SK-MEL-5 (cell line): ENCODE results near the gene BRD1. TPM values are rescaled to one million over a fixed set of nuclear protein-coding genes. Genes with fewer than 3 reads are reported as not detected.
"Not testable (repeated sequence)": the region's sequence is repeated elsewhere in the genome, so short reads cannot be mapped to it uniquely, and the experiment has no call there.

Source experiments
- DNase-seq: peaks from one replicate; pipeline ENCODE4 v3.0.0-alpha.2; 2016; ENCODE audit warnings: low read depth, low spot score
- in situ Hi-C: cut with HindIII; loops from 2 replicates; pipeline ENCODE4 v1.10.0; 2016; ENCODE audit warnings: low sequenced_read_pairs, high pct_unique_total_duplicates, low pct_unique_long_range_greater_than_20kb
- total RNA-seq: library from RNA; depleted of rRNA; stranded (reverse); fragments of >200 nt; shearing (Covaris generic); gene quantifications from 2 replicates; pipeline ENCODE4 v1.2.3, GENCODE V29; 2014

BRD1 gene
- total RNA-seq, 1 experiment from 2014 or later: 16.2 TPM

DNA sequence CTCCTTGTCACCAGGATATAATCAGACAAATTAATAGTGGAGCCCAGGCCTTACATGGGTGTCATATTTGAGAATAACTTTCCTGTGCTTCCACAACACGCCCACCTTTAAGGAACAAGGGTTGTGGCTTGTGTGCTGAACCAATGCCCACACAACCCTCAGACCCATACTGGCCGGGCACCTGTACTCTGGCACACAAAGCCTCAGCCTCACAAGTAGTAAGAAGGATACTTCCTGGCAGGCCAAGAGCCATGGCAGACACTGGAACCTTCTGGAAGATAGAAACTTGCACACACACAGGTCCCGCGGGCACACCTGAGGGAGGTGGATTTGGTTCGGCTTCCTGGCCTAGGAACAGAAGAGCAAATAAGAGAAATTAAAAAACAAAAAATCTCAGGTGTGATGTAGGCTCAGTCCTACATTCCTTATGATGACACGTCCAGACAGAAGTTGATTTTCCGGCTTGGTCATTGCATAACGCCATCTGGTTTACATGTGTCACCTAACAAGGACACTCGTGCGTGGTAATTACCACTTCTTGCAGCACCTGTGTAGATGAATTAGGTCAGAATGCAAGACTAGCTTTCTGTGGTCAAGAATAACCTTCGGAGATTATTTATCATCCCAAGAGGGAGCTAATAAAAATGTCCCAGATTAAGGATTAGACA, 5.8 kb upstream of the BRD1 start:
- DNase-seq: no peak
- in situ Hi-C loops: no loop called here

DNA sequence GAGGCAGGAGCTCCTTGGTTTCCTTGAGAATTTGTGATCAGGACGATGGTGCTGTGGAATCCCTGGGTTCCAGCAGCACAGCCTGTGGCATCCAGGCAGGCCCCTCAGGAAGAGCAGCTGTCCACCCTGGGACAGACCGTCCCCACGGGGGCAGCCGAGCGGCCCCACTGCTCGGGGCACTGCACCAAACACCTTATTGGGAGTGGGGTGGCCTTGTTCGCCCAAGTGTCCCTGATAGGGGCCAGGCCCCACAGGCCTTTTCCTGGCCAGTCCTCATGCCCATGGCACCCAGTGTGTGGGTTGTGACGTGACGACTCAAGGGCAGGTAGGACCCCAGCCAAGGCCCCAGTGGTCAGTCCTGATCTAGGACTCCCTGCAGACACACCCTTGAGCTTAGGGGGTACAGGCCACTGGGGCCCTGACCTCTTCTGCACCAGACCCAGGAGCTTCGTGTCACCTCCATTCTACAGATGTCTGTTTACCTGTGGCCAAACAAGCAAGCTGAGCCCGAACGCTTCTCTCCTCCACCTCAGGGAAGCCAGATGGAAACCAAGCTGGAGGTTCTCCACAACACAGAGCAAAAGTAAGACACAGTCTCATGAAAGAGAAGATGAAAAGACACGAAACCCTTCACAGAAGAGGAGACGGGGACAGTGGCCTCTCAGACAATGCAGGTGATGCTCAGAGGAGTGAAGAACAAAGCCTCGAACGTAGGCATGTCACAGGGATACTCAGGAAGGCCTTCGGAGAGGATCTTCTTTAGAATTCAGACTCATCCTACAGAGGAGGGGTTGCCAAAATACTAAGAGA, 1.6 kb upstream of the BRD1 start:
- no peak for DNase-seq
- in situ Hi-C loops: no loop called here

DNA sequence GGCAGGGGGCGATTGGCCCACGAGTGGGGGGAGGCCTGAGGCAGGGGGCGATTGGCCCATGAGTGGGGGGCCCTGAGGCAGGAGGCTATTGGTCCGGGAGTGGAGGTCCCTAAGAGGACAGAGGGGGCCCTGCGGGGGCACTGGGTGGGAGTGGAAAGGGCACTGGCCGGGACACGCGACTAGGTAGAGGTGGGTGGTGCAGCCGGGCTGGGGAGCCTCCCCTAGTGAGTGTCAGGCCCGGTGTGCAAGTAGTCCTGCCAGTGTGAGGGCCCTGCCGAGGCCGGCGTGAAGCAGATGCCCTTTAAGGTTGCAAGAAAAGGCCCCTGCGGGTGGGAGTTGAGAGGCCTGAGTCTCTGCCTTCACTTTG, 909 bp upstream of the BRD1 start:
- in situ Hi-C loops: no loop called here
- no peak for DNase-seq

GRCh38 chr22:49827271-49827852, 311 bp downstream of the BRD1 start:
- in situ Hi-C loops: no loop called here
- no peak for DNase-seq

DNA sequence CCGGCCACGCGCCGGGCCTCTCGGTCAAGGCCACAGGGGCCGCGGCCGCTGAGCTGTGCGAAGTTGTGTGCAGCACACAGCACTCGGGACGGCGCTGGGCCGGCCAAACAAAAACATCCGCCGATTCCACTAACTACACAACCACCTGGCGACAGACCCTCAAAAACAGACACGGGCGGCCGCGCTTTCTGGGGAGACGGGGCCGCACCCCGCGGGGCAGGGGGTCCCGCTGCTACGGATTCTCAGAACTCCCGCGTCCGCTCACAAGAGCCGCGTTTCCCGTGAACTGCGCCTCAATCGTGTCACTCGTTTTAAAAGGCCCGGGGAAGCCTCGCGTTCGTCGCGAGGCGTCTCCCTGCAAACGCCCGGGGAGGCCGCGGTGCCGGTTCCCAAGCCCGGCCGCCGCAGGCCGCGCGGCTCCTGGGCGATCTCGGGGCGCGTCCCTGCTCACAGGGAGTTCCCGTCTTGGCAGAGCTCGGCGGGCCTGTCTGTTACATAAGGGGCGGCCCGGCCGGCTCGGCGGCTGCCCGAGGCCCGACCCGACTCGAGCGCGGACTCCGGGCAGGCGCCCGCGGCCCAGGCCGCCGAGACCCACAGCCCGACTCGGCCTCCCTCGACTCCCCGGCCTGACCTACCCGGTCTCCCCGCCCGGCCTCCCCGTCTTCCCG, 936 bp downstream of the BRD1 start:
- in situ Hi-C loops: no loop called here

DNA sequence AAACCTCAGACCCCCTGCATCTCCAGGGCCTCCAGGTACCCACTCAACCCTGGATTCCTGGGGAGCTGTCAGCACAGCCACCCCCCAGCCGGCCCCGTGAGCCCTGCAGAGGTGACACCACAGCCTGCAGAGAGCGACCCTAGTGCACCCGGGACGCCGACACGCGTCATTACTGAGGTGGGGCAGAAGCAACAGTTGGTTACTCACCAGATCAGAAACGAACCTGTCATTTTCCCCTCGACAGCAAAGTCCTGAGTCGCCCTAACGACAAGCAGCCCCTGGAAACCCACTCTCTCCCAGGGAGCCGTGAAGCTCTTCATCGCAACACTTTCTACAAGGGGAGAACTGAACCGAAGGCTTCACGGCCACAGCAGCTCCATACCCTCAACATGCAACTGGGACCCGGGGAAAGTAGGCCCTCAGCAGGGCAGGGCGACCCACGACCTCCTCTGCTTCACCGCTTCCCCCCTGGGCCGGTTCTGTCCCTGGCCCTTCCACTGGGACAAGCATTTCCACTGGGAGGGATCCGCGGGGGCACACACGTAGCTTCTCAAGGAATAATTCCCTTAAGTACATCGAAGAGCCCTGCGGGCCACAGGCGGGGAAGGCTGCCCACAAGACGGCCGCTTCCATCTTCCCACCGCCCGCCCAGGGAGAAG, 1.6 kb downstream of the BRD1 start:
- DNase-seq: no peak
- in situ Hi-C loops: no loop called here

More for the DNA sequence above, 936 bp downstream of the BRD1 start:
- no peak for DNase-seq

DNA sequence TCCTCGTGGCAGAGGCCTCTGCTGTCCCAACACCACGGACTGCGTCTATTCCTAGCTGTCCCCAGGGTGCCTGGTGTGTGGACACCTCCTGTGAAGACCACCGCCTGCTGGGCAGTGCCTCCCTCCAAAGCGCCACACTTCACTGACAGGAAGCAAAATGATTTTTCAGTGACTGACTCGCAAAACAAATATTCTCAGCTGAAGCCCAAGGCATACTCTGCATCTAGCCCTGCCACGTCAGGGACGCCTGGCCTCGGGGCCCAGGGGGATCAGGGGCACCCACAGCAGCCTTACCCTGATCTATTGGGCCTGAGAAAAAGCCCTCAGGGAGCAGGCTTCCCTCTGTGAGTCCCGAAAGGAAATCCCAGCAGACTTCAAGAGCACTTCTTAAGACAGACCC, 2.2 kb downstream of the BRD1 start:
- in situ Hi-C loops: no loop called here
- no peak for DNase-seq

- in situ Hi-C loops: no loop called here
- DNase-seq: no peak
Observed at GRCh38 chr22:49824936-49825335, 2.7 kb downstream of the BRD1 start.

GRCh38 chr22:49824185-49824925, 3.3 kb downstream of the BRD1 start:
- in situ Hi-C loops: no loop called here
- no peak for DNase-seq

DNA sequence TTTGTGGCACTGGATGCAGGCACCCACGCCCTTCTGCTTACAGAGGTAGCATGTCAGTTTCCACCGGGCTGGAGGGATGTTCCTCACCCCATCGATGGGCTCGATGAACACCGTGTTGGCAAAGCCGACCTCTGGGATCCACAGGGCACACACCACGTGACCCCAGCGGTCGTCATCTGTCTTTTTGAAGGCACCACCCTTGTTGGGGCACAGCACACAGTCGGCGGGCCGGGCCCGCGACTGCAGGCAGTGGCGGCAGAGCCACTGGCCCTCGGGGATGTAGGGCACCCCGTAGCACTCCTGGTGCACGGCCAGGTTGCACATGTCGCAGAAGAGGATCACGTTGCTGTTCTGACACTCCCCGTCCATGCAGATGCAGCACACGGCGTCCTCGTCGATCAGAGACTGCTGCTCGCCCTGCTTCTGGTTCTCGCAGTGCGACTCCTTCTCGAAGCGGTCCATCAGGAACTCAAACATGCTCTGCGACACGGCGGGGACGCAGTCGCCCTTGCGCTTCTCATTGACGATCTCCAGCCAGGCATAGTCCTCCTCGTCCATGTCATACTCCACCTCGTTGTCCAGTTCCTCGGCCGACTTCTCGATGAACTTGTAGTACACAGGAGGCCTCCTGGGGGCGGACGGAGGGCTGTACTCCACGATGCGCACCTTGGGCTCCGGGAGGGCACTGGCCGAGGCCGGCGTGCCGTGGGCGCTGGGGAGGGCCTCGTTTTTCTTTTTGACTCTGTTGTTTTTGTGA, 4.2 kb downstream of the BRD1 start:
- no peak for DNase-seq
- in situ Hi-C loops: no loop called here

DNA sequence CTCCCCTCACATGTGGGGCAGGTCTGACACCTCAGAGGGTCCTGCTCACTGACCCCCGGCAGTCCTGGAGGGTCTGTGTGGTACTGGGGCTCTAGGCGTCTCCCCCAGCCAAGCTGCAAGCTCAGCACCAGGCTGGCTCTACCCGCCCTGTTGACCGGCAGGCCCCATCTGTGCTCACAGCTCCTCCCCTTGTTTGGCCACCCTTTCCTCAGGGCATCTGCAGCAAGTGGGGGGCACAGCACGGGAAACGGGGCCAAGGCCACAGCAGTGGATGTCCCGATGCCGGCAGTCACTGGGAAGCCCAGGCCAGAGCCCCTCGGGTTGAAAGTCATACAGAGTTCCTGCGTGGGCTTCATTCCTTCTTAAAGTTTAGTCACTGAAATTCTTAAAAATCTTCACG, 5.9 kb downstream of the BRD1 start:
- DNase-seq, in situ Hi-C loops: not testable (repeated sequence)

- DNase-seq: no peak
- in situ Hi-C loops: no loop called here
Observed at GRCh38 chr22:49820984-49821383, 6.7 kb downstream of the BRD1 start.

- in situ Hi-C loops: no loop called here
Observed at GRCh38 chr22:49817359-49817758, 10.3 kb downstream of the BRD1 start.

GRCh38 chr22:49815641-49816091, 12.0 kb downstream of the BRD1 start:
- in situ Hi-C loops: no loop called here
- no peak for DNase-seq

More at GRCh38 chr22:49817359-49817758, 10.3 kb downstream of the BRD1 start:
- DNase-seq: no peak

DNA sequence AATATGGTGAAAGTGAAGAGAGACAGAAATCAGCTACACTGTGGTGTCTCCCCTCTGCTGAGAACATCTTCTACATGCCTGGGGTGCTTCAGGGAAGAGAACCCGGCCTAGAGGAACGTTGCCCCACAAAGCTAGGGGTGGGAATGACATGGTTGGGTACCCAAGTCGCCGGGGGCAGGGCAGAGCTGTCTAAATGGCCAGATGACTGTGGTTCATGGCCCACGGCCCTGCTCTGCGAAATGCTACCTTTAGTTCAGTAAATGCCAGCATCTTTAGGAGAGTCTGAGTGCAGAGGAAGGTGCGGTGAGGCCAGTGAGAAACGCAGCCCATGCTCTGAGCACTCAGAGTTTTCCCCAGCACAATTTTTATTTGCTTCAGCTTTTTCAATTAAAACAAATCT, 12.8 kb downstream of the BRD1 start:
- in situ Hi-C loops: no loop called here
- DNase-seq: no peak

DNA sequence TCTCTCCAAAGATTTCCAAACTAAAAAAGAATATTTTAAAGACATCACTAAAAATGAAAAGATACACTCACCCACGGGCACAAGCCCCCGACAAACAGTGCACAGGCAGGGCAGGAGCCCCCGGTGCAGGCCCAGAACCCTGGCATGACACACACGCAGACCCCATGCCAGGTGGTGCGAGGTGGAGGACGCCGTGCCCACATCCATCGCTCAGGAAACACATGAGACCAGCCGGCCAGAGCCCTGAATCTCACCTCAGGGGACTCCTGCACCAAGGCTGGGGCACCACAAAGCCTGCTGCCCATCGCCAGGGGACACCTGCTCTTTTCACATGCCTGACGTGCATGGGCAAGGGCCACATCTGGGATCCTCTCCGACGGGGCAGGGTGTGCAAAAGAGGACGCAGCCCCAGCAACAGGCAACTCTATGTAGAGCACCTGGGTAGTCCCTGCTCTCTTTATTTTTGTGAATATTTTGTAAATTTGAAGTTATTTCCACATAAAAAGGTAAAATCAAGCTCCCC, 13.4 kb downstream of the BRD1 start:
- DNase-seq: no peak
- in situ Hi-C loops: no loop called here
